GM11168 (cell line): ENCODE results near the gene RYR3.

Experiments used
- in situ Hi-C: fragments of 300-500 bp; cut with MboI; formaldehyde crosslinking; loops from one replicate; pipeline ENCODE4 v1.12.0; 2022; ENCODE audit warnings: low sequenced_read_pairs; ENCODE audit not compliant: unreplicated experiment

The RYR3 gene

DNA sequence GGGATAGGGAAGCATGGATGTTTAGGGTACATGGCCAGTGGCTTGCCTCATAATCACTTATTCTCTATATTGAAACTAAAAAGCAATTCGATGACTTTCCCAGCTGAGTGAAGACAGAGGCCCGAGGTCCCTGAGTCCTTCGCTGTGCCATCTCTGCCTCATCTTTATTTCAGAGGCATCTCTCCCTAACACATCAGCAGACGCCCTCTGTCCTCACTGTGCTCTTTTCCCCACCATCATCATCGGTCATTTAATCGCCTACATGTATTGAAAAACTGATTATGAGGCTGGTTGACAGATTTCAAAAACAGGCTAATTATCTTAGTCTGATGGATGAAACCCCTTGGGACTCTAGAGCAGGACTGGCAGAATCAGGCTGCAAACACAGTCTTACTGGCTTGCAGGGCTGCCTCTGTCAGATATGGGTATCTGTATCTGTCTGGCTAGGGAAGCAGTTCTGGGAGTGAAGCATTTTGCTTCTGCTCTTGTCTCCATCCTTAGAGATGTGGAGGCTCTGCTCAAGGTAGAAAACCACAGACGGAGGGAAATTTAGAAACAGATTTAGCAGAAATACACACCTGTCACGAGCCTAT is 366.6 kb downstream of the RYR3 start:
- in situ Hi-C loops, result no loop called here

DNA sequence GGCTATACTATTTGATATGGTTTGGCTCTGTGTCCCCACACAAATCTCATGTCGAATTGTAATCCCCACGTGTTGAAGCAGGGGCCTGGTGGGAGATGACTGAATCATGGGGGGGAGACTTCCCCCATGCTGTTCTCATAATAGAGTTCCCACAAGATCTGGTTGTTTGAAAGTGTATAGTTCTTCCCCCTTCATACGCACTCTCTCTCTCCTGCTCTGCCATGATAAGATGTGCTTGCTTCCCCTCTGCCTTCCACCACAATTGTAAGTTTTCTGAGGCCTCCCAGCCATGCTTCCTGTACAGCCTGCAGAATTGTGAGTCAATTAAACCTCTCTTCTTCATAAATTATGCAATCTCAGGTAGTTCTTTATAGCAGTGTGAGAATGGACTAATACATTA is 367.4 kb downstream of the RYR3 start:
- in situ Hi-C loops, result no loop called here

DNA sequence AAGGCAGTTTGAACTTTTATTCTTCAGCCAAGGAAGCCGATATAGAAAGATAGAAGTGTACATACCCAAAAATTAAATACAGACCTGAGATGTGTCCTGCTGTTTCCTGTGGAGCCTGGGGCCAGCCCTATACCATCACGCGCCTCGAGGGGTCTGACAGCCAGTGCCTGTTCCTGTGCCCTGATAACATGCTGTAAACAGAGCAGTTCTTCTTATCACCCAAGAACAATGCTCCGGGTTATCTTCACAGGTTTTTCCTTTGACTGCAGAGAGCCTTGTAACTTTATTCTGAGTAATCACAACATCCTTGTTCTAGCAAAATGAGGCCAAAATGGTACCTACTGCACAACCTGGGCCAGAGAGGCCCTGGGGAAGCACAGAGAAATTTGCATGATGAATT is 367.8 kb downstream of the RYR3 start:
- in situ Hi-C loops, result no loop called here

DNA sequence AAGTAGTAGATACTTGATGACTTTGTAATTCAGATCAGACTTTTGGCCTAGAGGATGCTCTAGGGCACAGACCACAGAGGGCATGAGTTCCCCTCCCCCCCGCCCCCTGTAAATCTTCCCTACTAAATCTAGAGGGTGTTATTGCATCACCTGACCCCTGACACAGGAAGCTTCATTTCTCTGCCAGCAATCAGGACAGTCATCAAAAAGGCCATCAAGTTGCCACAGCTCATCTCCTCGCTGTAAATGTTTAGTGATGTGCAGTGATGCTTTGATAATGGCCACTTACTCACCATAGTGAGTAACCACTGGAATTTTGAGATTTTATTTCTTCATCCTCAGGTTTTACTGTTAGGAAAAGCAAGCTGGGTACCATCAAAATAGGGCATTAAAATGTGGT is 368.3 kb downstream of the RYR3 start:
- in situ Hi-C loops, result no loop called here

DNA sequence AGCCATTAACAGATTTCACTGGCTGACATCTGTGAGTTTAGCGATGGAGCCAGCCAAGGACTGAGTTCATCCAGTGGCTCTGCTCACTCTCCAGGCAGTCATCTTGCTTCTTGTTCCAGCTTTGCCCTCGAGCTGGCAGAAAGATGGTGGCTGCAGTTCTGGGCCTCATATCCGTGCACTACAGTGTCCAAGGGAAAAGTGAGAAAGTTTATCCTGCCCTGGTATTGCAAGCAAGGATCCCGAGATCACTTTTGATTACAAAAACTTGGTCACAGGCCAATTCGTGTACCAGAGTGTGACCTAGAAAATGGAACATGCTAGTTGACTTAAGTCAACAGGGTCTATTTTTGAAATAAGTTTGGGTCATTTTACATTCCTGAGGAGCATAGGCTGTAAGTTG is 369.6 kb downstream of the RYR3 start:
- in situ Hi-C loops, result no loop called here

DNA sequence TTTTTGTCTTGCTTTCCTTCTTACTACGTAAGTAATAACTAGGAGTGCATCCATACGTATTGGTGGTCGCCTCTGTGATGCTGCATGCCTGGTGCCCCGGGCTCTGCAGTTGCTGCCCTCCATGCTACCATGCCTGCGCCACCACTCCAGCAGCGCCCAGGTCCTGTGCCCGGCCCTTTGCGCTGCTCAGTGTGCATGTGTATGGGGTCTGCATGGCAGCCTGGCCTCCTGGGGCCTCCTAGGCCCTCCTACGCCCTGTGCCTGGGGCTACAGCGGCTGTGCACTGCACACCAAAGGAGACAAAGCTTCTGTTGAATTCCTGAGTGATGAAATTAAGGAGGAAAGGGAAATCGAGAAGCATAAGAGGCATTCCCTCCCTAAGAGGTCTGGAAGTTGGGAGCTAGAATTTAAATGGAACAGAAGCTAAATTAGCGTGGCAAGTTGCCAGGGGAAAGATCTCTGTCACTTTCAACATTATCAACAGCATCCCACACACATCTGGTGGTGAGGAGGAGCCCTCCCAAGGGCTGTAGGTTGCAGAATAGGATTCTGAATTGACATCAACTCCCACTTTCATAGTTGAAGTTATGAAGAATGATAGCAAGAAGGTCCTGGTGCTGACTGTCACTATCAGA is 382.5 kb downstream of the RYR3 start:
- in situ Hi-C loops, result loop anchor here (10.0 kb wide), 1 partner anchor 408 kb away; no protein-coding TSS in a partner anchor

DNA sequence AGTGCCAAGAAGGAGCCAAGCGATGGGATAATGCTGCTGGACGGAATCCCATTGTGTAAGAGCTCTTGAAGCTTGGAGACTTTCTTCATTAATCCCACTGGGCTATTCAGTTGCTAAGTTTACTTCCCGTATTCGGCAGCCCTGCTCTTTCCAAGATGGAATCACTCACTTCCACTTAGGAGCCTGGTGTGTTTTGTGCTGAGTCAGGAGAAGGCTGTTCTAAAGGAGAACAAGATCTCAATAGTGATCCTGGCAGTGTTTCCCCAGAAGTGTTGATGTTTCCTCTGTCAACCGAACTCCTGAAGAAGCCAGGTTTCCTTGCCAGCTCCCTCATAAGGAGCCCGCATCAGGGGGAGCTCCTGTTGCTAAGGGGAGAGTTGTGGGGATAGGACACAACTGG is 387.4 kb downstream of the RYR3 start:
- in situ Hi-C loops, result loop anchor here (10.0 kb wide), 1 partner anchor 413 kb away; no protein-coding TSS in a partner anchor

DNA sequence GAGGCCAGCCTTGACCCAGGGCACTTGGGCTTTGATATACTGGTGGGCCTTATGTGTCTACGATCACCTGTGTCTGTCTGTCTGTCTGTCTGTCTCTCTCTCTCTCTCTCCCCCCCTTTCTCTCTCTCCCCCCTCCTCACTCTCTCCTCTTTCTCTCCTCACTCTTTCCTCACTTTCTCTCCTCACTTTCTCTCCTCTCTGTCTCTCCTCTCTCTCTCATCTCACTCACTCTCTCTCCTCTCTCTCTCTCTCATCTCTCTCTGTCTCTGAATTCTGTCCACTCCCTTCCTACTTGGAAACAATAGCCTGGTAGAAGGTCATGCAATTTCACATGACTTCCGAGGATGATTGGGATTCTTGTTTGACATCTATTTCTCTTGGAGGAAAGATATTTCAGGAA is 388.4 kb downstream of the RYR3 start:
- in situ Hi-C loops, result loop anchor here (10.0 kb wide), 1 partner anchor 414 kb away; no protein-coding TSS in a partner anchor

DNA sequence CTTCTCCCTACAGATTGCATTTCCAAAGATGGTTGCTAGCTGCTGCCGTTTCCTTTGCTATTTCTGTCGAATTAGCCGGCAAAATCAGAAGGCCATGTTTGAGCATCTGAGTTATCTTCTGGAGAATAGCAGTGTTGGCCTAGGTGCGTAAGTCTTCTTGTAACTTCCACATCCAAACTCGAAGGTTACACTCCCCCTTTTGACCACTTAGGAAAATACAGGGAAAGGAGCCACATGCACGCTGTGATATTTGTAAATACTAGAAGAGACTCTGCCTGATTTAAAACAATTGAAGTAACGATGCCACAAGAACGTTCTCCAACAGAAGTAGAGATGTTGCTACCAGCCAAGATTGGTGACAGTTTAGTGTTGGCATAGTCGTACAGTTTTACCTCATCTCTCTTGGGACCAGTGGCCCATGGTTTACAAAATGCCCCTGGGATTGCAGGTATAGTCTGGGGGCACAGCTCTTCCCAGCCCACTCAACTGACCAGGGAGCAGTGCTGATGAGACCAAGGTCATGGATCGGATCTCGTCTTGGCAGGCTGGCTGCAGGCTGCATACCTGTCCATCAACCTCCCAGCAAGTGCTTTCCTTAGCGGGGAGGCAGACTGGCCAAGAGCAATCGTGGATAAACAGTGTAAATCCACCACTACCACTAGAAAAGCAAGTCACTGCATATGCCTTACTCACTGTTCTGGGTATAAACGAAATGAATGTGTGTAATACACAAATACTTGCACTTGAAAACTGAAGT is 389.1 kb downstream of the RYR3 start:
- in situ Hi-C loops, result loop anchor here (10.0 to 25.0 kb wide), 2 partner anchors 415 to 613 kb away; no protein-coding TSS in a partner anchor

DNA sequence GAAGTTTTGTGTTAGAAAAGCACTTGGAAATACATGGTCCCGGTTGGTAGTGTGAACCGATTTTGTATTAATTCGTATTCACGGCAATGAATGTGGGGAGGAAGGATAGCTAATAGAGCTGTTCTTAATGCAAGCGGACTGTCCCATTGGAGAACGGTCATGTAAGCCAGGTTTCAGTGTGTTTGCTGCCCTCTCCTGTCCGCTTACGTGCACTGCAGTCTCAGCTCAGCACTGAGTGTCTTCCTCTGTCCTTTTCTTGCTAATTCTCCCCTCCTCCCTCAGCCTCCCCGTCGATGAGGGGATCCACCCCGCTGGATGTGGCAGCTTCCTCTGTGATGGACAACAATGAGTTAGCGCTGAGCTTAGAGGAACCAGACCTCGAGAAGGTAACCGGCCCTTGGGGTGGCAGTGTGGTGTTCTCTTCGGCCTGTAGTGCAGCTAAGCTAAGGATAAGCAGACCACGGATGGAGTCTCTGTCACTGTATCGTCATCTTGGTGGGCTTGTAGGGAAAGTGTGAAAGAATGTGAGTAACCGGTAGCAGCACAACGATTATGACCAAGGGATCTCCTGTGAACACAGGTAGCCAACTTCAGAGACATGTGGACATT is 390.0 kb downstream of the RYR3 start:
- in situ Hi-C loops, result loop anchor here (25.0 kb wide), 1 partner anchor 613 kb away; no protein-coding TSS in a partner anchor

DNA sequence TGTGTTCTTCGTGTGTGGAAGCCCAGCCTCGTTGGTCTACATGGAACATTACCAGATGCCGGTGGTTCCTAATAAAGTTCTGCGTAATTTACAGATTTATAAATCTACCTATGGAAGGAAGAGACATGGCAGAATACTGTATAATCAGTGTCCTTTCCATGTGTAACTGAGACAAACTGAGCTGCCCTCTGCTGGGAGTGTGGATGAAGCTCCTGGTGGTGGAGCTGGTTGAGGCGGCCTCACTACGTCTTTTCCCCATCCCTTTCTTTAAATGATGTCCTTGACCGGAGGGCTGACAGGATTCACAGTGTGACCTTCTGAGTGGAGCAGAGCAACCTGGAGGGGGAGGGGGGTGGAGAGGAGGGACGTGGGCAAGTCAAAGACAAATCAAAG is 390.5 kb downstream of the RYR3 start:
- in situ Hi-C loops, result loop anchor here (25.0 kb wide), 1 partner anchor 614 kb away; no protein-coding TSS in a partner anchor

DNA sequence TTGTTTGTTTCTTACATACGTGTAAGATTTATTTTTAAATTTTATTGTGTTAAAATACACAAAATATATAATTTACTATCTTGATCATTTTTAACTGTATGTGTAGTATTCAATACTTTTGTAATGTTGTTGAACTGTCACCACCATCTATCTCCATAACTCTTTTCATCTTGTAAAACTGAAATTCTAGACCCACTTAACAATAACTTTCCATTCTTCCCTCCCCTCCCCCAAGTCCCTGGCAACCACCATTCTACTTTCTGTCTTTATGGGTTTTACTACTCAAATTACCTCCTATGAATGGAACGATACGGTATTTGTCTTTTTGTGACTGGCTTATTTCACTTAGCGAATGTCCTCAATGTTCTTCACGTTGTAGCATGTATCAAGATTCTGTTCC is 395.4 kb downstream of the RYR3 start:
- in situ Hi-C loops, result loop anchor here (25.0 kb wide), 1 partner anchor 619 kb away; no protein-coding TSS in a partner anchor

DNA sequence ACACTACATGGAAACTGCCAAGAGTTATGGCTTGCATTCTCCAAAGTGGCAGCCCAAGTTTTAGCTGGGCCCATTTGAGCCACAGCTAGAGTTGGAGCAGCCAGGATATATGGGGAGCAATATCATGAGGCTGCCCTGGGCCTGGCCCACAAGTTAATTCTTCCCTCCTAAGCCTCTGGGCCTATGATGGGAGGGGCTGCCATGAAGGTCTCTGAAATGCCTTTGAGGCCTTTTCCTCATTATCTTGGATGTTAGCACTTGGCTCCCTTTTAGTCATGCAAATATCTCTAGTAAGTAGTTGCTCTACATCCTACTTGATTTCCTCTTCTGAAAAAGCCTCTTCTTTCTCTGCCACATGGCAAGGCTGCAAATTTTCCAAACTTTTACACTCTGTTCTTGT is 400.0 kb downstream of the RYR3 start:
- in situ Hi-C loops, result loop anchor here (25.0 kb wide), 1 partner anchor 623 kb away; no protein-coding TSS in a partner anchor

DNA sequence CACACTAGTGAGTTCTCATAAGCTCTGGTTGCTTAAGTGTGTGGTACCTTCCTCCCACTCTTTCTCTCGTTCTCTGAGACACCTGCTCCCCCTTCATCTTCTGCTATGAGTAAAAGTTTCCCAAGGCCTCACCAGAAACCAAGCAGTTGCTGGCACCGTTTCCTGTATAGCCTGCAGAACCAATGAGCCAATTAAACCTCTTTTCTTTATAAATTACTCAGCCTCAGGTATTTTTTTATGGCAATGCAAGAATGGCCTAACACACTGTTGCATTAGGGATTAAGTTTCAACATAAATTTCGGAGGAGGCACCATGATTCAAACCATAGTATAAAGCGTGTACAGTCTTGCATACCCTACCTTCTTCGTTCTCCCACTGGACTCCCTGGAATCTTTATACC is 405.3 kb downstream of the RYR3 start:
- in situ Hi-C loops, result loop anchor here (25.0 kb wide), 1 partner anchor 629 kb away; no protein-coding TSS in a partner anchor

DNA sequence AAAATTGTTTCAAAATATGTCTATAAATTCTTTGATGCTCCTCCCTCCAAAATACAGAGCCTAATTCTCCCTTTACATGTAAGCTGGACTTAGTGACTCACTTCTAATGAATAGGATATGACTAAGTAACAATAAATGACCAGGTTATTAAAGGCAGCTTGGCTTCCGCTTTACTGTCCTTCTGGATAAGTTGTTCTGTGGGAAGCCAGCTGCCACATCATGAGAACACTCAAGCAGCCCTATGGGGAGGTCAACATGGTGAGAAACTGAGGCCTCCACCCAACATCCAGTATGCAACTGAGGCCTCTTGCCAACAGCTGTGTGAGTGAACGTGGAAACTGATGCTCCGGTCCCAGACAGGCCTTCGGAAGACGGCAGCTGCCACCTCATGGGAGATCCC is 410.2 kb downstream of the RYR3 start:
- in situ Hi-C loops, result loop anchor here (25.0 kb wide), 1 partner anchor 634 kb away; no protein-coding TSS in a partner anchor

DNA sequence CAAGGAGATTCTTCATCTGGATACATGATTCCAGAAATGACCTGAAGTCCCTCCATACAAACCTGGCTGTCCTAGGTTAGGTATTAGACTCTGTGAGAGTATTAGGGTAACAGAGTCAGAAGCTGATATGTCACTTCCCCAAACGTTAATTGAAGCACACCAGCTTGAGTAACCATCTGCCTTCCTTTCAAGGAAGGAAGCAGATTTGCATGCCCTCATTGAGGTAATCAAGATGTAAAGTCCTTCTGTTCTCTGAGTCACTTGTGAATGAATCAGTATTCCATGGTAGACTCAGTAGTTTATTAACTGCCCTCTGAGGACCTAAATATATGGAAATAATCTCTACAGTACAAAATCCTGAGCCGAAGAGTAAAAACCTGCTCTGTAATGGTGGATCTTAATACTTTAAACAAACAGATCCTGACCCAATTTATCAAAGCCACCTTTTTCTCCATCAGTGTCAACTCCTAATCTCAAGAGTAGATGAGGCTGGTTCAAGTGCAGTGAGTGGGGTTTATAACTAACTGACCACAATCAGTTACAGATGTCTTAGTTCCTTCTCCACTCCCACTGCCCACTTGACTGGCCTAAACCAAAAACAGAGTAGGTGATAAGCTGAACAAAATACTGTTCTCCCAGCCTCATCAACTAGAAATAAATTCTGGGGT is 411.4 kb downstream of the RYR3 start:
- in situ Hi-C loops, result loop anchor here (25.0 kb wide), 1 partner anchor 635 kb away; no protein-coding TSS in a partner anchor

DNA sequence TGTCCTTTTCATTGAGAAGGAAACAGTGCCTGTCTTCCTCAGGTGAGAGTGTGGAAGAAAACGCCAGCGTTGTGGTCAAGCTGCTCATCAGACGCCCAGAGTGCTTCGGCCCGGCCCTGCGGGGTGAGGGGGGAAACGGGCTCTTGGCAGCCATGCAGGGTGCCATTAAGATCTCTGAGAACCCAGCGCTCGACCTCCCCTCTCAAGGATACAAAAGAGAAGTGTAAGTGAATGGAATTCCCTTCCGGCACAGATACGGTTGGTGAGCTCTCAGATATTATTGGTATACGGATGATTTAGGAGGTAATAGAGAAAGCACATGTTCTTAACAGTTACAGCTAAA is 411.9 kb downstream of the RYR3 start:
- in situ Hi-C loops, result loop anchor here (25.0 kb wide), 1 partner anchor 635 kb away; no protein-coding TSS in a partner anchor

DNA sequence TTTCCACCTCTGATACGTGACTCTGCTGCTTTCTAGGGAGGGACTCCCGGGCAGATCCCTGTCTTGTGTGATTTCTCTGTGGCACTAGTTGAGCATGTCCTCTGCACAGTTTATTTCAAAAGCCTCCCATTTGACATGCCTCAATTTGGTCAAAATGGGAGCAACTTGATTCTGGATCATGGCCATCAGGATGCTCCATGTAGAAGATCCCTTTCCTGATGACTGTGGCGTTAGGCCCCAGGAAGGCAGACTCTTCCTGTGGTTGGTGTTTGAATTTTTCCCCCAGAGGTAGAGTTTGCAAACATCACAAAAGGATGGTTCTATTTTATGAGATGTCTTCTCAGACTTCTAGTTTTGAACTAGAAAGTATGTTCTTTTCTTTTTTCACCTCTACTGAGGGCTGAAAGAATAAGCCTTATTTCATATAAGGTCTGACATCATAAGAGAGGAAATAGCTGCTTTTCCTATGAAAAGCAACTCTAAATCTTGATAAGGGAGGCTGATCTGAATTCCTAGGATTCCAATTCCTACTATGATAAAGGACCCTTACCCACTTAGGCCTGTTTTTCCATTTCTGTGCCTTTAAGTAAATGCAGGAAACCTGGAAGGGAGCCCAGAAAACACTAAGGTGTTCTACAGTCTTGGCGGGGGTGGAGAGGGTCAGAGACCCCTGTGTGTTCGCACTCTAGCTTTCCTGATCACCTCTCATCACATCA is 413.7 kb downstream of the RYR3 start:
- in situ Hi-C loops, result loop anchor here (25.0 kb wide), 1 partner anchor 637 kb away; no protein-coding TSS in a partner anchor

DNA sequence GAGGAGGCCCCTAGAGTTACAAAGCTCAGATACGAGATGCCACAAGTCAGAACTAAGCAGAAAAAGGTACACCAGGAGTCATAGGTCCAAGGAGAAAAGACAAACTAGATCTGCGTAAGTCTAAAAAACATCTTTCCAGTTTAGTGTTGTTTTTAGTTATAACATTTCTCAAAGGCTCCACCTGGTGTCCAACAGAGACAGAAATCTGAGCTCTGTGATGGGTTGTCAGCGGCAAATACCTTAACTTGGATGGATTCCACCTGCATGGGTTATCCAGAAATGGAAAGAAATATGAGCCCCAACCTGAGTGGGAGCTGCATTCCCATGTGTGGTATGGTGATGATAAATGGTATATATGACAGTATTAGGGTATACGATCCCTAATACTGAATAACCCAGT is 418.9 kb downstream of the RYR3 start:
- in situ Hi-C loops, result no loop called here
